RPMI7951 (cell line): ENCODE results near the gene XRCC2. TPM values are rescaled to one million over a fixed set of nuclear protein-coding genes. Genes with fewer than 3 reads are reported as not detected.
"Not testable (repeated sequence)": the region's sequence is repeated elsewhere in the genome, so short reads cannot be mapped to it uniquely, and the experiment has no call there.

Experiments used
- DNase-seq: peaks from one replicate; pipeline ENCODE4 v3.0.0-alpha.2; 2012; ENCODE audit warnings: low read depth
- total RNA-seq: library from RNA; depleted of rRNA; stranded (reverse); fragments of >200 nt; shearing (Covaris generic); gene quantifications from 2 replicates; pipeline ENCODE4 v1.2.3, GENCODE V29; 2014; rRNA removed

The XRCC2 gene
- total RNA-seq, result 7.9 and 8.3 TPM in 2 replicates

DNA sequence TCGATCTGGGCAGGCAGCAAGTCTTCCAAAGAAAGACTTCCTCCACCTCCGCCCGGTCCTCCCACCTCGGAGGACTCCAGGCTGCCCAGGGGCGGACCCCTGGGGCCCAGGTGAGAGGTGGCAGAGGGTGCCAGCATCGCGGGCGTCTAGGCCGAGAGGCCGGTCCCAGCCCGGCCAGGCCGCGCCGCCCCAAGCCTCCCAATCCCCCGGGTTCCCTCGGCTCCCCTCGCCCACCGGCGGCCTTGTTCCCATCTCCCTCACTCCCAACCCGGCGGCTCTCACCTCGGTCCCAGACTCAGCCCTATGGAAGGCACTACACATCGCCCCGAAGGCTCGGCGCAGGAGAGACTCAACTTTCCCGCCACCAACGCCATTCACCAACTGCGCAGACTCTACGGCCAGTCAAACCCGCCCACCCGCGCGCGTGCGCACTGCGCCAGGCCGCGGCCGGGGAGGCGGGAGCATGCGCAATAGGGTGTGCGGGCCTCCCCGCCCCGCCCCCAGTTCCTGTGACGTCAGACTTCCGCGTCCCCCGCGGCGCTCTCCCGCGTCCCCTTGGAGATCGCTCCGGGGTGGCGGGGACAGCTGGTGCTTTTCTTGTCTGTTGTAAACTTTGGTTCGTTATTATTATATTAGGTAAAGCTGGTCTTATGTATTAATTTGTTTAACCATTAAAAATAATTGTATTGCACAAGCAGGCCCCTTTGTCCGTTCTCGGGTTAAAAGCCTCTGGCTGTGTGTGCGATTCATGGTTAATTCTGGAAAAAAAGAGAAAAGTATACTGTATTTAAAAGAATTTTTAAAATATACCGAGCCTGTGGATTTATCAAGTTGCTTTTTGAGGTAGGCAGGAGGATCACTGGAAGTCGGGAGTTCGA lies at the start of gene XRCC2:
TSS of gene XRCC2 (minus strand) at position 383 of the 878 bp plus-strand sequence. CDS start at position 321, 62 bp downstream.
- DNase-seq, result peak; percentile 84

- DNase-seq, result no peak
Observed at GRCh38 chr7:152723364-152723763, 47.4 kb upstream of the XRCC2 start.

GRCh38 chr7:152712412-152713042 lies 36.6 kb upstream of the XRCC2 start:
- not testable (repeated sequence) for DNase-seq

- DNase-seq, result no peak
Observed at GRCh38 chr7:152711444-152711944, 35.6 kb upstream of the XRCC2 start.

- no peak for DNase-seq
Observed at GRCh38 chr7:152710153-152710442, 34.2 kb upstream of the XRCC2 start.

DNA sequence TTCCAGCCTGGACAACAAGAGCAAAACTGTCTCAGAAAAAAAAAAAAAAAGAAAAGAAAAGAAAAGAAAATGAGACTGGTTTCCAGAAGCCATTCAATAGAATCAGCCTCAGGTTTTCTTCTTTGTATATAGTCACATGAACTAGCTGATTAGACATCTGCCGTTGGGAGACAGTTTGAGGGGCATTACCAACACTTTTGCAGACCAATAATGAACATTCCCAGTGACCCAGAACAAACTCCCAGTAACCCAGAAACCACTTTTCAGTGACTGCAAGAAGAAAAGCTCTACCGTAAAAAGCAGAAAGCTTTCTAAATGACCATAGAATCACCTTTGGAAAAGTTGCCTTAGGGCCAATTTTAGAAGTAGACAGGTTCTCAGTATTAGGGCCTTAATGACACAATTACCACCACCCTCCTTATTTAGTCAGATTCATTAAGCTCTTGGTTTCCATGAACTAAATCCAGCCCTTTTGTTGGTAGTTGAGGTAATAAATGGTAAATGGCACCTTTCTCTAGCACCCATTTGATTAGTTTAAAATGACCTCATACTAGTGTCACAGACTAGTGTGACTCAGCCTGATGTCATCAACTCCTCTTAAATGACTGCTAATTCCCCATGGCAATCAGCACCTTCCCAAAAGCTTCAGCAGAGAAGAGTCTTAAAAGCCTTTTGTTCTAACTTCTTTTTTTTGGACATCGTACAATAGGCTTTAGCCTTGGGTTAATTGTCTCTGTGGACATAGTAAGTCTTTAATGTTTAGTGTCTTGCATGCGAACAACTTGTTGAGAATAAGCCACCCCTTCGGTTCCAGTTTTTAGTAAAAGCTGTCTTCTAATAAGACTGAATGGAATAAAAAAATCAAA lies 33.6 kb upstream of the XRCC2 start:
- DNase-seq, result peak; percentile 63

DNA sequence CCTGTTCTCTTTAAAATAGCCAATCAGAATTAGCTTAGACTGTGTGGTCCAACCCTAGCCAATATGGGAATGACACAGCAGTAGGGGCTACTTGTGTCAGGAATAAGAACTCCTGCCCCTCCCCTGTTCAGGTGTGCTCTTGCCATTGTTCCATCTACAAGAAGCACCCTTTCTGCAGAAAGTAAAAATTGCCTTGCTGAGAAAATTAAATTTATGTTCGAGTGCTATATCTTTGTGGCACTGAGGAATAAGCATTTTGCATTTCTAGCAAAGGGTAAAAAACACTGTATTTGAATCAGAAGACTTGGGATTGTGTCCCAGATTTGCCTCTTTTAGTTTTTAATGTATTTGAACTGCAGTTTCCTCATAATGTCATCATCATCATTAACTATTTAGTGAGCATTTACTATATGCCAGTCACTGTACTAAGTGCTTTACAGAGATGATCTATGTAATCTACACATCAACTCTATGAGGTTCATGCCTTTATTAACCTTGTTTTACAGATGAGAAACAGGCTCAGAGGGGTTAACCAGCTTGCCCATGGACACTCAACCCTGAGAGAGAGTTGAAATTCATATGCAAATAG lies 28.9 kb upstream of the XRCC2 start:
- DNase-seq, result no peak

GRCh38 chr7:152699079-152699478 lies 23.1 kb upstream of the XRCC2 start:
- DNase-seq, result no peak

DNA sequence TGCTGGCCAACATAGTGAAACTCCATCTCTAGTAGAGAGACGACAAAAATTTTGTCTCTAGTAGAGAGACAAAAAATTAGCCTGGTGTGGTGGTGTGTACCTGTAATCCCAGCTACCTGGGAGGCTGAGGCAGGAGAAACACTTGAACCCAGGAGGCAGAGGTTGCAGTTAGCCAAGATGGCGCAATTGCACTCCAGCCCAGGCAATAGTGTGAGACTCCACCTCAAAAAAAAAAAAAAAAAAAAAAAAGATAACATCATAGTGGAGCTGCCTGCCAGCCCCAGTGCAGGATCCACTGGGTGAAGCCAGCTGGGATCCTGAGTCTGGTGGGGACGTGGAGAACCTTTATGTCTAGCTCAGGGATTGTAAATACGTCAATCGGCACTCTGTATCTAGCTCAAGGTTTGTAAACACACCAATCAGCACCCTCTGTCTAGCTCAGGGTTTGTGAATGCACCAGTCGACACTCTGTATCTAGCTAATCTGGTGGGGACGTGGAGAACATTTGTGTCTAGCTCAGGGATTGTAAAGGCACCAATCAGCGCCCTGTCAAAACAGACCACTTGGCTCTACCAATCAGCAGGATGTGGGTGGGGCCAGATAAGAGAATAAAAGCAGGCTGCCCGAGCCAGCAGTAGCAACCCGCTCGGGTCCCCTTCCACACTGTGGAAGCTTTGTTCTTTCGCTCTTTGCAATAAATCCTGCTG lies 21.5 kb upstream of the XRCC2 start:
- not testable (repeated sequence) for DNase-seq

DNA sequence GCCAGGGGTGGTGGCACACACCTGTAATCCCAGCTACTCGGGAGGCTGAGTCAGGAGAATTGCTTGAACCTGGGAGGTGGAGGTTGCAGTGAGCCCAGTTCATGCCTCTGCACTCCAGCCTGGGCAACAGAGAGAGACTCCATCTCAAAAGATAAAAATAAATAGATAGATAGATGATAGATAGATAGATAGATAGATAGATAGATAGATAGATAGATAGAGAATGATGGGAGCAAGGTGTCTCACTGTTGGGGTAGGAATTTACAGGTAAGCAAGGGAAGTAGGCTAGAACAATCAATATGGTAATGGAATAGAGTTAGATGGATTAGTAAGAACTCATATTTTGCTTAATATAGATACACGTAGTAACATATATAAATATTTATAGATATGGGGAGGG lies 16.3 kb upstream of the XRCC2 start:
- not testable (repeated sequence) for DNase-seq

DNA sequence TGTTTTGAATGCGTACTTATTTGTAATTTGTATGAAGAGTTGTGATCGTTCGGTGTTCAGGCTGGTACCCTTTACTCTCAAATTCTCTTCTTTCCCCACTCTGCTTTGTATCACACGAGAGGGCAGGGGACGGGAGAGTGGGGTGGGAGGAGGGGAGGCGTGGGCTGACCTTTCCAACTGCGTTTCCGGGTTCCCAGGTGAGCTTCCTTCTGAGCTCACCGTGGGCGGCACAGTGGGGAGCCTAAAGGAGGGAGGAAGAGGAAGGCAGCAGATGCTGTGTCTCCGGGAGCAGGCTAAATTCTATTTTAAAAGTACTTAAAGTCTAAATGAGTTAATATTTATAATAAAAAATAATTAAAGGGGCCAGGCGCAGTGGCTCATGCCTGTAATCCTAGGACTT lies 7.4 kb upstream of the XRCC2 start:
- DNase-seq, result no peak

- DNase-seq, result no peak
Observed at GRCh38 chr7:152677808-152678670, 2.1 kb upstream of the XRCC2 start.

- peak; percentile 38 for DNase-seq
Observed at GRCh38 chr7:152674860-152675758, 832 bp downstream of the XRCC2 start.

GRCh38 chr7:152673897-152674296 lies 2.0 kb downstream of the XRCC2 start:
- no peak for DNase-seq

DNA sequence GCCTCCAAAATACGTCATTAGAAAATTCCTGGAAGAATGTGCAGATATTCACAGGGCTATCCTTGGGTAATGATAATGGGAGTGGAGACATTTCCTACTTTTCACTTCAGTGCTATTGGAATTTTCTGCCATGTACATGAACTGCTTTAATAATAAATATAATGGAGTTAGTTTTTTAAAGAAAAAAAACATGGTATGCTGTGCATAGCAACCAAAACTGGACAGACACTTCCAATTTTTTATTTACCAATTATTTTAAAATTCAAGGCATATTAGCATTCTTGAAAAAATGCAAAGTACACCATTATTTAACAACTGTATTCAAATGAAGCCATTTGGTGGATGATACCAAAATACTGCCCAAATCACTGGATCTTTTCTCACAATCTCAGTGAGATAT lies 3.3 kb downstream of the XRCC2 start:
- DNase-seq, result no peak

DNA sequence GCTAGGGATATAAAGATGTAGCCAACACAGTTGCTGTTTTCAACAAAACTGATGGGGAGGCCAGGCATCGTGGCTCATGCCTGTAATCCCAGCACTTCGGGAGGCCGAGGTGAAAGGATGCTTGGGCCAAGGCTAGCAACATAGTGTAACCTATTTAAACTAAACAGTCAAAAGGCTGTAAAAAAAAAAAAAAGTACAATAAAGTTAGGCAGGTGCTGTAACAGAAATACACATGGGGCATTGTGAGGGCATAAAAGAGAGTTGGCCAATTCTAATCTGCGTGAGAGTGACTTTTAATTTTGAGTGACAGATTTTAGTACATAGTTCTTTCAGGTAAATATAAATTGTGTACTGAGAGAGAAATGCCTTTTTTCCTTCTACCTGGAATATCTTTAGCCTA lies 6.2 kb downstream of the XRCC2 start:
- DNase-seq, result no peak

GRCh38 chr7:152668975-152669374 lies 7.0 kb downstream of the XRCC2 start:
- DNase-seq, result no peak

DNA sequence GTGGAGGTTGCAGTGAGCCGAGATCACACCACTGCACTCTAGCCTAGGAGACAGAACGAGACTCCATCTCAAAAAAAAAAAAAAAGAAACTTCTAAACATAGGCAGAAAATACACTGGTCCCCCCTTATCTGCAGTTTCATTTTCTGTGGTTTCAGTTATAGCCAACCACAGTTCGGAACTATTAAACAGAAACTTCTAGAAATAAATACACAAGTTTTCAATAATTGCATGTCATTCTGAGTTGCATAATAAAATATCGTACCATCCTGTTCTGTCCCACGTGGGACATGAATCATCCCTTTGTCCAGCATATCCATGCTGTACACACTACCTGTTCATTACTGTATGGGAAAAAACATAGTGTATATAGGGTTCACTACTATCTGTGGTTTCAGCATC lies 8.0 kb downstream of the XRCC2 start:
- no peak for DNase-seq

DNA sequence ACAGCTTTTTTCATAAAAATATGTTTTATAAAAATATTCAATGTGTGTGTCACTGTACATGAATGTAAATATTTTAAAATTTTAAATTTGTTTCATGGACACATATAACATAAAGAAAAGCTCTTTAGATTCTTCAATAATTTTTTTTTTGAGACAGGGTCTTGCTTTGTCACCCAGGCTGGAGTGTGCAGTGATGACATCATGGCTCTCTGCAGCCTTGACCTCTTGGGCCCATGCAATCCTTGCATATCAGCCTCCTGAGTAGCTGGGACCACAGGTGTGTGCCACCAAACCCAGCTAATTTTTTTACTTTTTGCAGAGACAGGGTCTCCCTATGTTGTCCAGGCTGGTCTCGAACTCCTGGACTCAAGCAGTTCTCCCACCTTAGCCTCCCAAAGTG lies 9.9 kb downstream of the XRCC2 start:
- no peak for DNase-seq
